Activated CD4-positive, alpha-beta T cell treated with anti-CD3 and anti-CD28 coated beads, Interleukin-2, amount 50 U/mL, for 24 hours (primary cell): ENCODE data around the gene PAQR7.

Experiments
- DNase-seq, 2 donors: peaks; one replicate each; pipeline ENCODE4 v3.0.0-alpha.2; 2020; ENCODE audit warnings: low read depth in 1 of 2, low spot score in 1 of 2

PAQR7 gene

DNA sequence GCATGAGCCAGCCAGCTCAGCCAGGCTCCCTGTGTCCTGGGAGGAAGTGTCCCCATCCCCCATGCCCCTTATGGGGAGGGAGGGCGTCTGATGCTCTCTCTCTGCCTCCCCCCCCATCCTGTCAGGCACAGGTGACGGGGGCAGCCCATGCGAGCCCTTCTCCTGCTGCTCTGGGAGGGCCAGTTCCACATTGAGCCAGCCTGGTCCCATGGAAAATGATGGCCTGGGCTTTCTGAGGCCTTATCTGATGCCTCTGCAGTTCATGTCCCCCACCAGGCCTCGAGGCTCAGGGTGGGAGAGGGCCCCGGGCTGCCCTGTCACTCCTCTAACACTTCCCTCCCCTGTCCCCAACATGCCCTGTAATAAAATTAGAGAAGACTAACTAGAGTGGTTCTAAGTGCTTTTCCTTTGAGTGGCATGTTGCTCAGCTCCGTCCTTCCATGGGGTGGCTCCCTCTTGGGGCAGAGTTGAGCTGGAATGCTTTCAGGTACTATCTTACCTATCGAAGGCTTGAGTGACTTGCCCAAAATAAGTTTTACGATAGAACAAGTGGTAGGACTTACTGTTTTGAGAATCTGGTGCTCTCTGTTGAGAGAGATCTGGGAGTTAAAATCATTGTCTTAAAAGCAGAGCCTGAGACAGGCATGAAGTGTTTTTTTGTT lies 57.5 kb downstream of the PAQR7 start:
- no peak for DNase-seq

DNA sequence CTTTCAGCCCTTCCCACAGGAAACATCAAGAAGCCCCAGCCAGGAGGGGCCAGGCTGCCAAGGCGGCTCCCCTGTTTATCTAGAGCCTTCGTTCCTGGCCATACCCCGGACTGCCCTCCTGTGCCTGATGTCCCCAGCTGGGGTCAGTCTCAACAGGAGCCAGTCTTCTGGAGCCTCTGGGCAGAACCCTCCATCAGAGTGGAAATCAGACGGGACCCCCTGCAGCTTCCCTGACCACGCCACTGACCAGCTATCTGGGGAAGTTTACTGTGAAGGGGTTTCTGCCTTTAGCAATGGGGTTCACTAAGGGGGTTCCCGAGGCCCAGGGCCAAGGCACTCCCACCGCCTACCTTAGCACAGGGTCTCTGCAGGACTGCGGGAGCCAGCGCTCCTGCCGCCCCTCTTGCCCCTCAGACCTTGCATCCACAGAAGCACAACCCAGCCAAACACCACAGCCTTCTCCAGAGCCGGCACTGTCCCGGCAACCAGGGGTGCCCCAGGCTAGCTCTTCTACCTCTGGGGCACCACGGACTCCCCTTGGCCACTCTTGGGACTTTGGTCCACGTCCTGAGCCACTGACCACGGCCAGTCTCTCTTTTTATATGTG lies 59.3 kb downstream of the PAQR7 start:
- DNase-seq = no peak

DNA sequence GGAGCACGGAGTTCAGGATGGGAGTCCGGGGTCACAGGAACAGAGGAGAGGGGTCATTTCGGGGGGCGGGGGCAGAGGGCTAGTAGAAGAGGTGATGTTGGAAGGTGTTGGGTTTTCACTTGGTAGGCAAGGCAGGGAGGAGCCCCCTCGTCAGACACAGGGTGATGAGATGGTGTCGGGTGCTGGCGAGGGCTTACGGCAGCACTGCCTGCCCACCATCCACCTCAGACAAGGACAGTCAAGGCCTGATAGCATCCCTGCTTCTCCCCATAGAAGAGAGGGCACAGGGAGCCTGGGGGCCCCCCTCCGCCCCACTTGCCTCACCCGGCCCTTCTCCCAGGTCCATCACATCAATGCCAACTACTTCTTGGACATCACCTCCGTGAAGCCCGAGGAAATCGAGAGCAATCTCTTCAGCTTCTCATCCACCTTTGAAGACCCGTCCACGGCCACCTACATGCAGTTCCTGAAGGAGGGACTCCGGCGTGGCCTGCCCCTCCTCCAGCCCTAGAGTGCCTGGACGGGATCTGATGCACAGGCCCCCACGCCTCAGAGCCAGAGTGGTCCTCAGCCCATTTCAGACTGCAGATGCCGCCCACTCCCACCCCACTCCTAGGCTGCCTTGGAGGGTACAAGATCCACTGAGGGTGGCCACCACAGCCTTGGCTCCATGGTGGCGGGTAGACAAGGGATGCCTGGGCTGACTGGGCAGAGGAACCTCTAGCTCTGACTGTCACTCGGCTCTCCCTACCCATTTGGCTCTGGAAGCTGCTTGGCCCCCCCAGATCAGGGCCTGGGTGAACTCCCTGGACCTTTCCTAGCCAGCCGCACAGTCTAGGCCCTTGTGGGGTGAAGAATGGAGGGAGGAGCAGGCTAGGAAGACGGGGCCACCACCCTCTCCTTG lies 60.0 kb downstream of the PAQR7 start:
- DNase-seq = no peak

DNA sequence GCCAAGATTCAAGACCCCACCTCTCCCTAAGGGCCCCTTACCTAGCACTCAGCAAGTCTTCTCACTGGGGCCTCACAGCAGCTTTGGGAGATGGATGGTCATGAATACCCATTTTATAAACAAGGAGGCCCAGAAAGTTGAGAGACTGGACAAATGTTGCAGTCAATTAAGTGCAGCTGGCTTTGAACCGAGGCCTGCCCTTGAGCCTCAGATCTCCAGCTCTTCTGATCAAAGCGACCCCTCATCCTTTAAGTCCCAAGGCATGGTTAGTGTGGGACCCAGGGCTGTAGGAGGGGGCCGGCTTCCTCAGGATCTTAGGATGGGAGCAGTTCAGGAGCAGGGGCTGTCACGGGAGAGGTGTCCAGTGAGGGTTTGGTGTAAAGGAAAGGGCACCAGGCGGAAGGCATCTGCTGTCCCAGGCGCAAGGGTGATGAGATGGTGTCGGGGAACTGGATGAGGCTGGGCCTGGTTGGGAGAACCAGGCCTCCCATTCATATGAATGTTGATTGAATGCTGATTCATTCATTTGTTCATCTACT lies 60.9 kb downstream of the PAQR7 start:
- no peak for DNase-seq

DNA sequence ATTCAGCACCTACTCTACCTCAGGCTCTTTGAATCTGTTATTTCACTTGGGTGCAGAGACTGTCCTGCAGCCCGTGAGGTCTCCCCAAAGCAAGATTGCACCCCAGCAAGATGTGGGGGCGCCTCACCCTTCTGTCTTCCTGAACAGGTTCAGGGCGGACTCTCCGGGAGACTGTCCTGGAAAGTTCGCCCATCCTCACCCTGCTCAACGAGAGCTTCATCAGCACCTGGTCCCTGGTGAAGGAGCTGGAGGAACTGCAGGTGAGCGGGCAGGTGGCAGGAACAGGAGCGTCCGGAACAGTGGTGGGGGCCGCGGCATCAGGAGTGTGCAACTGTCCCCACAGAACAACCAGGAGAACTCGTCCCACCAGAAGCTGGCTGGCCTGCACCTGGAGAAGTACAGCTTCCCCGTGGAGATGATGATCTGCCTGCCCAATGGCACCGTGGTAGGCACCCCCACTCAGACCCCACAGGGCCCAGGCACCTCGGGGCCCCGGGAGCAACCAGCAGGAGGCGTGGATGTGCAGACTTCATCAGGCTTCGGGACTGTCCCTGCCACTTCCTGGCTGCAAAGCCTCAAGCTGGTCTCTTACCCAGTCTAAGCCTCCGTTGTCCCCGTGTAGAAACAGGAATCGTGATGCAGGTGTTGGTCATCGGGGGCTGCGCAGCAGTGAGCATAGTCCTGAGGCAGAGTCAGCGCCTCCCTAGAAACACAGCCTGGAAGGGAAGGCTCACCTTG lies 61.6 kb downstream of the PAQR7 start:
- DNase-seq = no peak

GRCh38 chr1:25813071-25813733 lies 62.3 kb downstream of the PAQR7 start:
- no peak for DNase-seq
